ENCODE results near the gene GATA3.
A peak's percentile ranks its signal among the peaks of the same experiment; 100 is the strongest.

The GATA3 gene

GRCh38 chr10:8053446-8054243, 843 bp upstream of the GATA3 start:
- H3K27ac ChIP-seq (ENCODE audit: low read depth, low read length), result no peak overlapping the region
- peak overlapping the region; percentile 57 for H3K4me3 ChIP-seq (ENCODE audit: low read length)

GRCh38 chr10:8054244-8054493, 319 bp upstream of the GATA3 start:
- Histone ChIP-seq H3K27me3 (ENCODE audit: insufficient read depth, low read length) (peaks cover 96% of the 10 kb centered on the region), H3K36me3 (ENCODE audit: insufficient read depth, low read length) (no peaks in the 10 kb centered on the region), H3K9ac (ENCODE audit: low read depth, low read length) (no peak overlapping the region), H3K9me3 (ENCODE audit: insufficient read depth, low read depth, low read length) (no peaks in the 10 kb centered on the region), H3K4me1 (ENCODE audit: insufficient read depth, low read length) (peaks cover 37% of the 10 kb centered on the region), H3K27ac (ENCODE audit: low read depth, low read length) (no peak overlapping the region), H3K4me3 (ENCODE audit: low read length) (peak overlapping the region; percentile 57)
- 2% methylated on average over 16 of the region's 25 CpGs for WGBS

More at GRCh38 chr10:8053446-8054243, 843 bp upstream of the GATA3 start:
- Histone ChIP-seq H3K9me3 (ENCODE audit: insufficient read depth, low read depth, low read length) (no peaks in the 10 kb centered on the region), H3K27me3 (ENCODE audit: insufficient read depth, low read length) (peaks cover 96% of the 10 kb centered on the region), H3K4me1 (ENCODE audit: insufficient read depth, low read length) (peaks cover 37% of the 10 kb centered on the region), H3K9ac (ENCODE audit: low read depth, low read length) (no peak overlapping the region), H3K36me3 (ENCODE audit: insufficient read depth, low read length) (no peaks in the 10 kb centered on the region)
- under 1% methylated on average over 60 of the region's 60 CpGs for WGBS

- no peak overlapping the region for H3K27ac ChIP-seq (ENCODE audit: low read depth, low read length)
- H3K9me3 ChIP-seq (ENCODE audit: insufficient read depth, low read depth, low read length), result no peaks in the 10 kb centered on the region
- under 1% methylated on average over 85 of the region's 85 CpGs for WGBS
- H3K4me1 ChIP-seq (ENCODE audit: insufficient read depth, low read length), result peaks cover 51% of the 10 kb centered on the region
- peaks cover 96% of the 10 kb centered on the region for H3K27me3 ChIP-seq (ENCODE audit: insufficient read depth, low read length)
- H3K4me3 ChIP-seq (ENCODE audit: low read length), result peak overlapping the region; percentile 57
- H3K36me3 ChIP-seq (ENCODE audit: insufficient read depth, low read length), result no peaks in the 10 kb centered on the region
- H3K9ac ChIP-seq (ENCODE audit: low read depth, low read length), result peak overlapping the region; percentile 32; the same call in 1 of the 2 replicates
Observed at GRCh38 chr10:8055420-8056349, 1.2 kb downstream of the GATA3 start.

GRCh38 chr10:8056378-8056777, 1.9 kb downstream of the GATA3 start:
- H3K4me3 ChIP-seq (ENCODE audit: low read length), result peak overlapping the region; percentile 57
- no peak overlapping the region for H3K9ac ChIP-seq (ENCODE audit: low read depth, low read length)
- no peaks in the 10 kb centered on the region for H3K9me3 ChIP-seq (ENCODE audit: insufficient read depth, low read depth, low read length)
- no peaks in the 10 kb centered on the region for H3K36me3 ChIP-seq (ENCODE audit: insufficient read depth, low read length)
- H3K27me3 ChIP-seq (ENCODE audit: insufficient read depth, low read length), result peaks cover 96% of the 10 kb centered on the region
- peaks cover 58% of the 10 kb centered on the region for H3K4me1 ChIP-seq (ENCODE audit: insufficient read depth, low read length)
- 5% methylated on average over 6 of the region's 6 CpGs for WGBS
- no peak overlapping the region for H3K27ac ChIP-seq (ENCODE audit: low read depth, low read length)

- Histone ChIP-seq H3K4me3 (ENCODE audit: low read length) (peak overlapping the region; percentile 57), H3K4me1 (ENCODE audit: insufficient read depth, low read length) (peaks cover 63% of the 10 kb centered on the region), H3K9ac (ENCODE audit: low read depth, low read length) (no peak overlapping the region), H3K27ac (ENCODE audit: low read depth, low read length) (no peak overlapping the region), H3K36me3 (ENCODE audit: insufficient read depth, low read length) (no peaks in the 10 kb centered on the region), H3K9me3 (ENCODE audit: insufficient read depth, low read depth, low read length) (no peaks in the 10 kb centered on the region), H3K27me3 (ENCODE audit: insufficient read depth, low read length) (peaks cover 96% of the 10 kb centered on the region)
- 1% methylated on average over 10 of the region's 13 CpGs for WGBS
Observed at GRCh38 chr10:8056871-8057331, 2.4 kb downstream of the GATA3 start.

- H3K27me3 ChIP-seq (ENCODE audit: insufficient read depth, low read length), result peaks cover 96% of the 10 kb centered on the region
- H3K27ac ChIP-seq (ENCODE audit: low read depth, low read length), result no peak overlapping the region
Observed at GRCh38 chr10:8057636-8058273, 3.3 kb downstream of the GATA3 start.

GRCh38 chr10:8058274-8059111, 4.0 kb downstream of the GATA3 start:
- no peaks in the 10 kb centered on the region for H3K36me3 ChIP-seq (ENCODE audit: insufficient read depth, low read length)
- WGBS, result 11% methylated on average over 43 of the region's 45 CpGs
- H3K27me3 ChIP-seq (ENCODE audit: insufficient read depth, low read length), result peaks cover 98% of the 10 kb centered on the region
- no peak overlapping the region for H3K9ac ChIP-seq (ENCODE audit: low read depth, low read length)
- H3K9me3 ChIP-seq (ENCODE audit: insufficient read depth, low read depth, low read length), result no peaks in the 10 kb centered on the region
- H3K27ac ChIP-seq (ENCODE audit: low read depth, low read length), result no peak overlapping the region
- peaks cover 68% of the 10 kb centered on the region for H3K4me1 ChIP-seq (ENCODE audit: insufficient read depth, low read length)
- H3K4me3 ChIP-seq (ENCODE audit: low read length), result peak overlapping the region; percentile 57

More at GRCh38 chr10:8057636-8058273, 3.3 kb downstream of the GATA3 start:
- peak overlapping the region; percentile 57; the same call in 1 of the 2 replicates for H3K4me3 ChIP-seq (ENCODE audit: low read length)
- peaks cover 67% of the 10 kb centered on the region for H3K4me1 ChIP-seq (ENCODE audit: insufficient read depth, low read length)
- no peaks in the 10 kb centered on the region for H3K36me3 ChIP-seq (ENCODE audit: insufficient read depth, low read length)
- 14% methylated on average over 15 of the region's 15 CpGs for WGBS
- no peak overlapping the region for H3K9ac ChIP-seq (ENCODE audit: low read depth, low read length)
- no peaks in the 10 kb centered on the region for H3K9me3 ChIP-seq (ENCODE audit: insufficient read depth, low read depth, low read length)

GRCh38 chr10:8059191-8059936, 4.9 kb downstream of the GATA3 start:
- H3K36me3 ChIP-seq (ENCODE audit: insufficient read depth, low read length), result no peaks in the 10 kb centered on the region
- H3K9me3 ChIP-seq (ENCODE audit: insufficient read depth, low read depth, low read length), result no peaks in the 10 kb centered on the region
- WGBS, result 17% methylated on average over 15 of the region's 16 CpGs
- 0 out of 2 replicates have a peak overlapping the region, but pooled peaks have one; percentile 28 for H3K4me3 ChIP-seq (ENCODE audit: low read length)
- H3K27me3 ChIP-seq (ENCODE audit: insufficient read depth, low read length), result peaks cover 100% of the 10 kb centered on the region
- H3K27ac ChIP-seq (ENCODE audit: low read depth, low read length), result no peak overlapping the region
- H3K9ac ChIP-seq (ENCODE audit: low read depth, low read length), result no peak overlapping the region
- H3K4me1 ChIP-seq (ENCODE audit: insufficient read depth, low read length), result peaks cover 72% of the 10 kb centered on the region

GRCh38 chr10:8060010-8060703, 5.7 kb downstream of the GATA3 start:
- peaks cover 99% of the 10 kb centered on the region for H3K27me3 ChIP-seq (ENCODE audit: insufficient read depth, low read length)
- H3K4me1 ChIP-seq (ENCODE audit: insufficient read depth, low read length), result peaks cover 80% of the 10 kb centered on the region
- no peaks in the 10 kb centered on the region for H3K36me3 ChIP-seq (ENCODE audit: insufficient read depth, low read length)
- no peak overlapping the region for H3K9ac ChIP-seq (ENCODE audit: low read depth, low read length)
- H3K4me3 ChIP-seq (ENCODE audit: low read length), result peak overlapping the region; percentile 29
- no peaks in the 10 kb centered on the region for H3K9me3 ChIP-seq (ENCODE audit: insufficient read depth, low read depth, low read length)
- H3K27ac ChIP-seq (ENCODE audit: low read depth, low read length), result no peak overlapping the region
- WGBS, result 12% methylated on average over 11 of the region's 15 CpGs
